ENCODE measurements around the gene TRIP13. TPM values are rescaled to one million over a fixed set of nuclear protein-coding genes. Genes with fewer than 3 reads are reported as not detected.
"Not testable (repeated sequence)": the region's sequence is repeated elsewhere in the genome, so short reads cannot be mapped to it uniquely, and the experiment has no call there.

The TRIP13 gene
- total and polyA plus RNA-seq, 10 donors = 1.0 to 5.4 (median 2.4) TPM

GRCh38 chr5:926417-927171 lies 33.9 kb downstream of the TRIP13 start:
- Histone ChIP-seq H3K9me3 (no peaks in the 10 kb centered on the region), H3K27me3 (replicated peaks in 1 of 7) (peaks cover 0 to 42% (median 15%) of the 10 kb centered on the region in 7 donors), H3K4me1 (peaks cover 0 to 22% (median 13%) of the 10 kb centered on the region in 6 donors), H3K27ac (peak overlapping the region in 3 of 8 donors; percentile 16 to 49 (median 42)), H3K4me3 (peak overlapping the region in 6 of 8 donors; percentile 6 to 55 (median 19)), H3K36me3 (no peaks in the 10 kb centered on the region)
- TF ChIP-seq POLR2A (IDR thresholded peaks at IDR 0.05) (no peak), POLR2AphosphoS5 (IDR thresholded peaks at IDR 0.05) (peak in 2 of 3 donors; percentile 39 to 55)
- TF ChIP-seq, protein P1, sequence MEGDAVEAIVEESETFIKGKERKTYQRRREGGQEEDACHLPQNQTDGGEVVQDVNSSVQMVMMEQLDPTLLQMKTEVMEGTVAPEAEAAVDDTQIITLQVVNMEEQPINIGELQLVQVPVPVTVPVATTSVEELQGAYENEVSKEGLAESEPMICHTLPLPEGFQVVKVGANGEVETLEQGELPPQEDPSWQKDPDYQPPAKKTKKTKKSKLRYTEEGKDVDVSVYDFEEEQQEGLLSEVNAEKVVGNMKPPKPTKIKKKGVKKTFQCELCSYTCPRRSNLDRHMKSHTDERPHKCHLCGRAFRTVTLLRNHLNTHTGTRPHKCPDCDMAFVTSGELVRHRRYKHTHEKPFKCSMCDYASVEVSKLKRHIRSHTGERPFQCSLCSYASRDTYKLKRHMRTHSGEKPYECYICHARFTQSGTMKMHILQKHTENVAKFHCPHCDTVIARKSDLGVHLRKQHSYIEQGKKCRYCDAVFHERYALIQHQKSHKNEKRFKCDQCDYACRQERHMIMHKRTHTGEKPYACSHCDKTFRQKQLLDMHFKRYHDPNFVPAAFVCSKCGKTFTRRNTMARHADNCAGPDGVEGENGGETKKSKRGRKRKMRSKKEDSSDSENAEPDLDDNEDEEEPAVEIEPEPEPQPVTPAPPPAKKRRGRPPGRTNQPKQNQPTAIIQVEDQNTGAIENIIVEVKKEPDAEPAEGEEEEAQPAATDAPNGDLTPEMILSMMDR (IDR thresholded peaks at IDR 0.05 in 8 of 11, conservative IDR thresholded peaks at IDR 0.05 in 3 of 11) = peak in 5 of 11 experiments; percentile 7 to 43 (median 30)
- peak; percentile 73 for DNase-seq
- WGBS, 5 donors = 5 to 14% (median 7%) methylated on average over 44 to 65 of the region's 65 CpGs
- intact Hi-C loops (cut with DNase I; ENCODE audit: low total_unique reads) = loop anchor here (10.0 kb wide), 1 partner anchor 728 kb away; no protein-coding TSS in a partner anchor

- TF ChIP-seq POLR2A (IDR thresholded peaks at IDR 0.05) (no peak), POLR2AphosphoS5 (IDR thresholded peaks at IDR 0.05) (no peak)
- TF ChIP-seq, protein P1 (IDR thresholded peaks at IDR 0.05 in 8 of 11, conservative IDR thresholded peaks at IDR 0.05 in 3 of 11) = peak in 2 of 11 experiments; percentile 3 to 8
- 72 to 89% (median 75%) methylated on average over 17 to 30 of the region's 30 CpGs for WGBS, 5 donors
- Histone ChIP-seq H3K4me3 (peak overlapping the region in 4 of 8 donors; percentile 15 to 55 (median 28)), H3K4me1 (peaks cover 0 to 22% (median 13%) of the 10 kb centered on the region in 6 donors), H3K27me3 (replicated peaks in 1 of 7) (peaks cover 0 to 42% (median 15%) of the 10 kb centered on the region in 7 donors), H3K9me3 (no peaks in the 10 kb centered on the region), H3K27ac (peak overlapping the region in 2 of 8 donors; percentile 42 to 49), H3K36me3 (no peaks in the 10 kb centered on the region)
- DNase-seq = no peak
- intact Hi-C loops (cut with DNase I; ENCODE audit: low total_unique reads) = loop anchor here (10.0 kb wide), 1 partner anchor 727 kb away; no protein-coding TSS in a partner anchor
Measured at GRCh38 chr5:927172-928015, 34.7 kb downstream of the TRIP13 start.

DNA sequence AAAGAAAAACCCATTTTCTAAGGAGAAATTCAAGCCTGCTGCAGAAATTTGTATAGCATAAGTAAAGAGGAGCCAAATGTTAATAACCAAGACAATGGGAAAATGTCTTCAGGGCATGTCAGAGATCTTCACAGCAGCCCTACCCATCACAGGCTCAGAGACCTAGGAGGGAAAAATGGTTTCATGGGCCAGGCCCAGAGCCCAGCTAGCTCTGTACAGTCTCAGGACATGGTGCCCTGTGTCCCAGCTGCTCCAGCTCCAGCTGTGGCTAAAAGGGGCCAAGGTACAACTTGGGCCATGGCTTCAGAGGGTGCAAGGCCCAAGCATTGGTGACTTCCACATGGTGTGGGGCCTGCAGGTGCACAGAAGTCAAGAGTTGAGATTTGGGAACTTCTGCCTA lies 36.5 kb downstream of the TRIP13 start:
- intact Hi-C loops (cut with DNase I; ENCODE audit: low total_unique reads) = loop anchor here (10.0 kb wide), 1 partner anchor 726 kb away; no protein-coding TSS in a partner anchor
- not testable (repeated sequence) for H3K9me3 ChIP-seq, DNase-seq, H3K36me3 ChIP-seq, H3K27ac ChIP-seq, H3K4me3 ChIP-seq
- Histone ChIP-seq H3K4me1 (peaks cover 0 to 15% (median 9%) of the 10 kb centered on the region in 6 donors), H3K27me3 (replicated peaks in 1 of 7) (peaks cover 0 to 42% (median 15%) of the 10 kb centered on the region in 7 donors)

DNA sequence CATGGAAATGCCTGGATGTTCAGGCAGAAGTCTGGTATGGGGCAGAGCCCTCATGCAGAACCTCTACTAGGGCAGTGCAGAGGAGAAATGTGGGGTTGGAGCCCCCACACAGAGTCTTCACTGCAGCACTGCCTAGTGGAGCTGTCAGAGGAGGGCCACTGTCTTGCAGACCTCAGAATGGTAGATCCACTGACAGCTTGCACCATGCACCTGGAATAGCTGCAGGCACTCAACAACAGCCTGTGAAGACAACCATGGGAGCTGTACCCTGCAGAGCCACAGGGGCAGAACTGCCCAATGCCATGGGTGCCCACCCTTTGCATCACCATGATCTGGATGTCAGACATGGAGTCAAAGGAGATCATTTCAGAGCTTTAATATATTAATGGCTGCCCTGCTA lies 36.9 kb downstream of the TRIP13 start:
- intact Hi-C loops (cut with DNase I; ENCODE audit: low total_unique reads) = loop anchor here (10.0 kb wide), 1 partner anchor 725 kb away; no protein-coding TSS in a partner anchor

More for the DNA sequence above, 36.9 kb downstream of the TRIP13 start:
- Histone ChIP-seq H3K27me3 (replicated peaks in 1 of 7) (peaks cover 0 to 39% (median 15%) of the 10 kb centered on the region in 7 donors), H3K4me1 (peaks cover 0 to 15% (median 9%) of the 10 kb centered on the region in 6 donors), H3K27ac (no peak overlapping the region), H3K36me3 (no peaks in the 10 kb centered on the region), H3K9me3 (no peaks in the 10 kb centered on the region), H3K4me3 (no peak overlapping the region)
- TF ChIP-seq, protein P1 (IDR thresholded peaks at IDR 0.05 in 8 of 11, conservative IDR thresholded peaks at IDR 0.05 in 3 of 11) = no peak
- TF ChIP-seq POLR2AphosphoS5 (IDR thresholded peaks at IDR 0.05) (no peak), POLR2A (IDR thresholded peaks at IDR 0.05) (no peak)
- DNase-seq = no peak

Data from spleen (tissue), 11 donors.